H1 (cell line): ENCODE measurements around the gene BRIP1. TPM values are rescaled to one million over a fixed set of nuclear protein-coding genes. Genes with fewer than 3 reads are reported as not detected.

Experiments
- EZH2 ChIP-seq: fragments of 200-600 bp; sonication (generic); IDR thresholded peaks from 2 replicates; pipeline ENCODE4 v1.7.1; 2012; ENCODE audit warnings: low read depth, mild to moderate bottlenecking, moderate library complexity, low read length, inconsistent platforms; ENCODE audit not compliant: severe bottlenecking
- SIRT6 ChIP-seq: IDR thresholded peaks from one replicate; pipeline ENCODE4 v1.7.1; 2012; ENCODE audit warnings: low read length, inconsistent platforms
- SP2 ChIP-seq: IDR thresholded peaks from 2 replicates; pipeline ENCODE4 v1.6.1; 2012; ENCODE audit warnings: mild to moderate bottlenecking, low read length, inconsistent platforms
- polyA plus RNA-seq, 7 experiments: library from polyadenylated mRNA; depleted of rRNA in 3 of 7; stranded (reverse) in 5 of 7; unstranded in 2 of 7; fragments of >200 nt in 5 of 7; fragments of 200-250 nt in 2 of 7; gene quantifications; 1 replicate in 5 of 7; 2 replicates in 1 of 7; 4 replicates in 1 of 7; pipeline versions ENCODE4 v1.2.1 to v1.2.3, GENCODE V29; 2011 to 2013; ENCODE audit warnings: missing spikeins in 2 of 7, mixed read lengths in 2 of 7
- total RNA-seq: library from RNA; stranded (reverse); fragmentation: NEBNext Ultra II Directional; extraction: Animal tissue kit (Norgen Biotek cat#: 25700); gene quantifications from 2 replicates; pipeline ENCODE4 v1.2.1, GENCODE V29; 2021

BRIP1 gene
- total and polyA plus RNA-seq, 2 of the 8 experiments (the other 6 are each of a cell fraction or from before 2014, with no cell fraction given), result 5.8 to 19.2 TPM

GRCh38 chr17:61646482-61646881 is 216.8 kb downstream of the BRIP1 start (continued):
- TF ChIP-seq EZH2 (no peak), SIRT6 (no peak), SP2 (no peak)
